ENCODE data around the gene VAMP4. TPM values are rescaled to one million over a fixed set of nuclear protein-coding genes. Genes with fewer than 3 reads are reported as not detected.

Gene VAMP4
- total and polyA plus RNA-seq, 7 donors, result 4.6 to 11.3 (median 7.6) TPM

DNA sequence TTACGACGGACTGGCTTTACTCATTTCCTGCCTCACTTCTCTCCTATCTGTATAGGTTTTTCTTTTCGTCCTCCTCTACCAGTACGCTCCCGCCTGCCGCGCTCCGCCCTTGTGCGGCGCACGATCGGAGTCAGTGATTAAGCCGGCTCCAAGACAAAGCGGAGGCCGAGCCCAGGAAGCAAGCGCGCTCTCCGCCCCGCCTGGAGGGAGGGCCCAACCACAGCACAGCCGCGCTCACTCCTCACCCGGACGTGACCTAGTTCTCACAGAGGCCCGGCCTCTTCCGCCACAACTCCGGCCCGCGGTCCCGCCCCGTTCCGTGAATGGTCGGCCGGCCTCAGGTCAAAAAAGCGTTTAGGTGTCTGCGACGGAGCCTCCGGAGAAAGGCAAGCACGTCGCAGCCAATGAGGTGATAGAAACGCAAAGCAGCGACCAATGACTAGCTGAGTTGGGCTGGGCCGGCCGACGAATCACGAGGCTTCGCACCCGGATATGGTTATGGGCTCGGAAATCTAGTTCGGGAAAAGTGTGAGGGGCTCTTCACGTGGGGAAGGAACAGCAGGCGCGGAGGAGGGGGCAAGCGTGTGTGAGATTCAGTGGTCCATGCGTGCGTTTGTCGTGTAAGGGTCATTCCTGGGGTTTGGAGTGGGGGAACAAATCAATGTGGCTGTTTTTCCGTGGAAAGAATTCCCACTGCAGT lies 39.5 kb upstream of the VAMP4 start, which contains the start of gene METTL13:
TSS of gene METTL13 (plus strand) at position 485 of the 700 bp plus-strand sequence. CDS start 308 bp downstream, outside the sequence.
- Histone ChIP-seq H3K4me1 (peaks cover 26% of the 10 kb centered on the region), H3K36me3 (ENCODE audit: insufficient read depth in 1 of 2, low read depth in 1 of 2) (peaks cover 0 to 19% of the 10 kb centered on the region in 2 donors), H3K9me3 (no peaks in the 10 kb centered on the region), H3K27me3 (ENCODE audit: insufficient read depth in 3 of 3, low read length in 2 of 3) (no peaks in the 10 kb centered on the region), H3K27ac (peak within 1 kb of the TSS; percentile 91), H3K4me3 (peak within 1 kb of the TSS; percentile 92)
- intact Hi-C loops (cut with DNase I), result loop anchor here (2.0 to 10.0 kb wide), 5 partner anchors 39 to 663 kb away; partner anchors contain the start of genes VAMP4 (in 2 of the 2) and PIGC (in 1 of the 2)
- WGBS, 3 donors, result 0% methylated on average over 57 of the region's 57 CpGs
- peak; percentile 99 for DNase-seq
- TF ChIP-seq, protein P1, sequence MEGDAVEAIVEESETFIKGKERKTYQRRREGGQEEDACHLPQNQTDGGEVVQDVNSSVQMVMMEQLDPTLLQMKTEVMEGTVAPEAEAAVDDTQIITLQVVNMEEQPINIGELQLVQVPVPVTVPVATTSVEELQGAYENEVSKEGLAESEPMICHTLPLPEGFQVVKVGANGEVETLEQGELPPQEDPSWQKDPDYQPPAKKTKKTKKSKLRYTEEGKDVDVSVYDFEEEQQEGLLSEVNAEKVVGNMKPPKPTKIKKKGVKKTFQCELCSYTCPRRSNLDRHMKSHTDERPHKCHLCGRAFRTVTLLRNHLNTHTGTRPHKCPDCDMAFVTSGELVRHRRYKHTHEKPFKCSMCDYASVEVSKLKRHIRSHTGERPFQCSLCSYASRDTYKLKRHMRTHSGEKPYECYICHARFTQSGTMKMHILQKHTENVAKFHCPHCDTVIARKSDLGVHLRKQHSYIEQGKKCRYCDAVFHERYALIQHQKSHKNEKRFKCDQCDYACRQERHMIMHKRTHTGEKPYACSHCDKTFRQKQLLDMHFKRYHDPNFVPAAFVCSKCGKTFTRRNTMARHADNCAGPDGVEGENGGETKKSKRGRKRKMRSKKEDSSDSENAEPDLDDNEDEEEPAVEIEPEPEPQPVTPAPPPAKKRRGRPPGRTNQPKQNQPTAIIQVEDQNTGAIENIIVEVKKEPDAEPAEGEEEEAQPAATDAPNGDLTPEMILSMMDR (IDR thresholded peaks at IDR 0.05), result no peak
- ATAC-seq, result peak; percentile 98 to 100 (median 99)

DNA sequence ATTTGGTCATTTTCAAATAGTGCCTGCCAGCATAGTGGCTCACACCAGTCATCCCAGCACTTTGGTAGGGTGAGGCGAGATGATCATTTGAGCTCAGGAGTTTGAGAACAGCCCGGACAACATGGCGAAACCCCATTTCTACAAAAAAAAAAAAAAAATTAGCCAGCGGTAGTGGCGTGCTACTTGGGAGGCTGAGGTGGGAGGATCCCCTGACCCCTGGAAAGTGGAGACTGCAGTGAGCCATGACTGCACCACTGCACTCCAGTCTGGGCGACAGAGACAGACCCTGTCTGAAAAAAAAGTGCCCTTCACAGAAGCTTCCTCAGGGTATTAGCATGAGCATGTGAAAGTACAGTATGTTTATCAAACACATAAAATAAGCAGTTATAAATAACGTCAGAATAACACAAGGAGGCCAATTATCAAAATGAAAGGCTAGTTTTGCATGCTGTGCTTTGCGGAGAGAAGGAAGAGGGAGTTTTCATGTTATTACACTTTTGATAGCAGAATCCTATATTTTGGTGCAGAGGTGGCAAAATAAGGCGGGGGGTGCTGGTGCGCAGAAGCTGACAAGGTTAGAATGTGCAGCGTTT lies 38.8 kb upstream of the VAMP4 start:
- ATAC-seq, result peak in 1 of 4 donors; percentile 19
- DNase-seq, result no peak
- TF ChIP-seq, protein P1 (IDR thresholded peaks at IDR 0.05), result no peak
- no peaks in the 10 kb centered on the region for H3K9me3 ChIP-seq
- WGBS, 3 donors, result 43 to 44% (median 44%) methylated on average over 11 of the region's 11 CpGs
- peak overlapping the region; percentile 92 for H3K4me3 ChIP-seq
- intact Hi-C loops (cut with DNase I), result loop anchor here (2.0 to 10.0 kb wide), 5 partner anchors 38 to 664 kb away; partner anchors contain the start of genes VAMP4 (in 2 of the 2) and PIGC (in 1 of the 2)
- peaks cover 0 to 13% of the 10 kb centered on the region in 2 donors for H3K36me3 ChIP-seq (ENCODE audit: insufficient read depth in 1 of 2, low read depth in 1 of 2)
- no peaks in the 10 kb centered on the region for H3K27me3 ChIP-seq (ENCODE audit: insufficient read depth in 3 of 3, low read length in 2 of 3)
- peaks cover 21% of the 10 kb centered on the region for H3K4me1 ChIP-seq
- peak overlapping the region; percentile 88 for H3K27ac ChIP-seq

DNA sequence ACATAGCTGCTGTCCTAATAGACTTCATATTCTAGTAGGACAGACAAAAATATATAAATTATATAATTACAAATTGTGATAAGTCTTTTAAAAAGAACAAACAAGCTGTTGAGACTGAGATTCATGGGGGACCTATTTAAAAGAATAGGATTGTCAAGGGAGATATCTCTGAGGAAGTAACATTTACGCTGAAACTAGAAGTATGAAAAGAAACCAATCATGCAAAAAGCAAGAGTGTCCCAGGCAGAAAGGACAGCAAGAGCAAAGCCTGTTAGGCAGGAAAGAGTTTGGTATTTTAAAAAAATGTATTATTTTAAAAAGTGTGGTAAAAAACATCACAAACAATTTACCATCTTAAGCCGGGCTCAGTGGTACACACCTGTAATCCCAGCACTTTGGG lies 30.4 kb upstream of the VAMP4 start:
- intact Hi-C loops (cut with DNase I), result no loop called here
- DNase-seq (no peak), ATAC-seq (no peak)
- Histone ChIP-seq H3K4me1 (no peaks in the 10 kb centered on the region), H3K27me3 (ENCODE audit: insufficient read depth in 3 of 3, low read length in 2 of 3) (no peaks in the 10 kb centered on the region), H3K27ac (no peak overlapping the region), H3K9me3 (no peaks in the 10 kb centered on the region), H3K36me3 (ENCODE audit: insufficient read depth in 1 of 2, low read depth in 1 of 2) (no peaks in the 10 kb centered on the region), H3K4me3 (no peak overlapping the region)
- TF ChIP-seq, protein P1 (IDR thresholded peaks at IDR 0.05), result no peak
- WGBS, 3 donors, result 88 to 98% (median 92%) methylated on average over 2 of the region's 2 CpGs

DNA sequence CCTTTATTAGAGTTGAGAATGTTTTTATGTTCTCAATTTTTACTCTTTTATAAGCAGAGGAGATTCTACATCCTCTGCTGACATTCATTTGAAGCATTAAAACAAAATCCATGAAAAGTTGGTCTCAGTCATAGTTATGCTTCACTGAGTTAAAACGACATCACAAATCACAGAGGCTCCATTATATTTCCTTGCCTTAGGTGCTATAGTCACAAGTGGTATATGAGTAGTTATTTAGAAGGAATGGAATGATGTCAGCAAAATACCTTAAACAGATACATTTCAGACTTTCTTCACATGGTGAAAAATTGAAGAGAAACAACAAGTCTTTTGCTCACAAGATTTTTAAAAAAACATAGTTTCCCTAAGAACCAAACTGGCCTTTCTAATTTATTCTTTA lies 27.9 kb upstream of the VAMP4 start:
- Histone ChIP-seq H3K27ac (no peak overlapping the region), H3K4me1 (no peaks in the 10 kb centered on the region), H3K27me3 (ENCODE audit: insufficient read depth in 3 of 3, low read length in 2 of 3) (no peaks in the 10 kb centered on the region), H3K4me3 (no peak overlapping the region), H3K9me3 (no peaks in the 10 kb centered on the region), H3K36me3 (ENCODE audit: insufficient read depth in 1 of 2, low read depth in 1 of 2) (no peaks in the 10 kb centered on the region)
- intact Hi-C loops (cut with DNase I), result no loop called here
- no peak for ATAC-seq
- 70 to 73% (median 73%) methylated on average over 1 of the region's 1 CpG for WGBS, 3 donors
- TF ChIP-seq, protein P1 (IDR thresholded peaks at IDR 0.05), result no peak
- no peak for DNase-seq

All from psoas muscle (tissue), 8 donors.